ENCODE results near the gene CHST8. TPM values are rescaled to one million over a fixed set of nuclear protein-coding genes. Genes with fewer than 3 reads are reported as not detected.
A peak's percentile ranks its signal among the peaks of the same experiment; 100 is the strongest.

CHST8 gene
- total RNA-seq, 1 donor from 2014 or later, result 0.35 TPM

- TF ChIP-seq CTCF (IDR thresholded peaks at IDR 0.05), result no peak
- H3K27me3 Mint-ChIP-seq (ENCODE audit: low read depth), result peaks cover 15% of the 10 kb centered on the region
- H3K4me3 Mint-ChIP-seq (ENCODE audit: unreplicated experiment), result no peak overlapping the region
- H3K4me1 Mint-ChIP-seq (ENCODE audit: low read depth), result no peaks in the 10 kb centered on the region
- no peaks in the 10 kb centered on the region for H3K36me3 Mint-ChIP-seq (ENCODE audit: low read depth)
- H3K9me3 Mint-ChIP-seq (ENCODE audit: low read depth), result no peaks in the 10 kb centered on the region
- H3K27ac Mint-ChIP-seq (ENCODE audit: unreplicated experiment), result no peak overlapping the region
- no peak for DNase-seq (ENCODE audit: low spot score)
Observed at GRCh38 chr19:33677745-33678426, 56.1 kb downstream of the CHST8 start.

GRCh38 chr19:33678796-33679585 lies 57.2 kb downstream of the CHST8 start:
- Mint-ChIP-seq H3K27me3 (ENCODE audit: low read depth) (peaks cover 14% of the 10 kb centered on the region), H3K27ac (ENCODE audit: unreplicated experiment) (no peak overlapping the region), H3K36me3 (ENCODE audit: low read depth) (no peaks in the 10 kb centered on the region), H3K4me1 (ENCODE audit: low read depth) (no peaks in the 10 kb centered on the region), H3K4me3 (ENCODE audit: unreplicated experiment) (no peak overlapping the region), H3K9me3 (ENCODE audit: low read depth) (no peaks in the 10 kb centered on the region)
- no peak for TF ChIP-seq CTCF (IDR thresholded peaks at IDR 0.05)
- DNase-seq (ENCODE audit: low spot score), result no peak

GRCh38 chr19:33679696-33680095 lies 57.9 kb downstream of the CHST8 start:
- H3K27ac Mint-ChIP-seq (ENCODE audit: unreplicated experiment), result no peak overlapping the region
- peaks cover 12% of the 10 kb centered on the region for H3K27me3 Mint-ChIP-seq (ENCODE audit: low read depth)
- H3K9me3 Mint-ChIP-seq (ENCODE audit: low read depth), result no peaks in the 10 kb centered on the region
- no peak overlapping the region for H3K4me3 Mint-ChIP-seq (ENCODE audit: unreplicated experiment)
- no peak for TF ChIP-seq CTCF (IDR thresholded peaks at IDR 0.05)
- H3K4me1 Mint-ChIP-seq (ENCODE audit: low read depth), result peaks cover 2% of the 10 kb centered on the region
- no peak for DNase-seq (ENCODE audit: low spot score)
- no peaks in the 10 kb centered on the region for H3K36me3 Mint-ChIP-seq (ENCODE audit: low read depth)

GRCh38 chr19:33681081-33681680 lies 59.4 kb downstream of the CHST8 start:
- DNase-seq (ENCODE audit: low spot score), result no peak
- Mint-ChIP-seq H3K9me3 (ENCODE audit: low read depth) (no peaks in the 10 kb centered on the region), H3K36me3 (ENCODE audit: low read depth) (no peaks in the 10 kb centered on the region), H3K4me3 (ENCODE audit: unreplicated experiment) (no peak overlapping the region), H3K27me3 (ENCODE audit: low read depth) (peaks cover 11% of the 10 kb centered on the region), H3K27ac (ENCODE audit: unreplicated experiment) (no peak overlapping the region), H3K4me1 (ENCODE audit: low read depth) (peaks cover 2% of the 10 kb centered on the region)
- TF ChIP-seq CTCF (IDR thresholded peaks at IDR 0.05), result no peak

- Mint-ChIP-seq H3K4me3 (ENCODE audit: unreplicated experiment) (no peak overlapping the region), H3K27ac (ENCODE audit: unreplicated experiment) (no peak overlapping the region)
- peak; percentile 82 for DNase-seq (ENCODE audit: low spot score)
Observed at GRCh38 chr19:33683881-33684537, 62.3 kb downstream of the CHST8 start.

More at GRCh38 chr19:33683881-33684537, 62.3 kb downstream of the CHST8 start:
- Mint-ChIP-seq H3K36me3 (ENCODE audit: low read depth) (no peaks in the 10 kb centered on the region), H3K27me3 (ENCODE audit: low read depth) (peaks cover 18% of the 10 kb centered on the region), H3K4me1 (ENCODE audit: low read depth) (peaks cover 2% of the 10 kb centered on the region), H3K9me3 (ENCODE audit: low read depth) (no peaks in the 10 kb centered on the region)
- no peak for TF ChIP-seq CTCF (IDR thresholded peaks at IDR 0.05)
